ENCODE measurements around the gene PDILT. TPM values are rescaled to one million over a fixed set of nuclear protein-coding genes. Genes with fewer than 3 reads are reported as not detected.
A peak's percentile ranks its signal among the peaks of the same experiment; 100 is the strongest.
"Not testable (repeated sequence)": the region's sequence is repeated elsewhere in the genome, so short reads cannot be mapped to it uniquely, and the experiment has no call there.

The PDILT gene
- not detected for total RNA-seq

- Histone ChIP-seq H3K4me3 (no peak within 1 kb of the TSS), H3K27me3 (no peaks in the 10 kb centered on the region), H3K4me1 (peaks cover 4% of the 10 kb centered on the region), H3K27ac (no peak within 1 kb of the TSS), H3K9me3 (no peaks in the 10 kb centered on the region), H3K36me3 (no peaks in the 10 kb centered on the region)
- intact Hi-C loops (cut with DNase I) = no loop called here
- TF ChIP-seq POLR2AphosphoS5 (IDR thresholded peaks at IDR 0.05; ENCODE audit: insufficient read depth in 1 of 2, low read depth in 1 of 2) = no peak
- no peak for TF ChIP-seq CTCF (IDR thresholded peaks at IDR 0.05)
- TF ChIP-seq POLR2A (IDR thresholded peaks at IDR 0.05) = no peak
- DNase-seq (ENCODE audit: extremely low spot score in 2 of 2) = no peak
These were observed at the start of gene PDILT for GRCh38 chr16:20404637-20405036. Gene PDILT, minus strand, starts transcription at chr16:20404737. Its CDS starts 5,437 bp downstream, at chr16:20399300.

GRCh38 chr16:20453633-20454032 is 49.1 kb upstream of the PDILT start:
- H3K4me3 ChIP-seq; H3K36me3 ChIP-seq; H3K9me3 ChIP-seq; DNase-seq (ENCODE audit: extremely low spot score in 2 of 2); H3K27me3 ChIP-seq; H3K27ac ChIP-seq; intact Hi-C loops (cut with DNase I); H3K4me1 ChIP-seq: not testable (repeated sequence)

GRCh38 chr16:20451364-20451763 is 46.8 kb upstream of the PDILT start, which contains the start of gene ACSM2A:
Gene ACSM2A, plus strand, starts transcription at chr16:20451521. Its CDS starts 8,594 bp downstream, at chr16:20460115.
- H3K9me3 ChIP-seq; H3K36me3 ChIP-seq; H3K4me3 ChIP-seq; H3K4me1 ChIP-seq; H3K27ac ChIP-seq; intact Hi-C loops (cut with DNase I); H3K27me3 ChIP-seq; DNase-seq (ENCODE audit: extremely low spot score in 2 of 2): not testable (repeated sequence)

- H3K4me1 ChIP-seq; H3K4me3 ChIP-seq; H3K27ac ChIP-seq; H3K36me3 ChIP-seq; DNase-seq (ENCODE audit: extremely low spot score in 2 of 2); H3K27me3 ChIP-seq; H3K9me3 ChIP-seq; intact Hi-C loops (cut with DNase I): not testable (repeated sequence)
These were observed 42.3 kb upstream of the PDILT start for GRCh38 chr16:20446652-20447393.

GRCh38 chr16:20441859-20442258 is 37.3 kb upstream of the PDILT start:
- H3K27me3 ChIP-seq; intact Hi-C loops (cut with DNase I); H3K4me1 ChIP-seq; DNase-seq (ENCODE audit: extremely low spot score in 2 of 2); H3K27ac ChIP-seq; H3K4me3 ChIP-seq; H3K9me3 ChIP-seq; H3K36me3 ChIP-seq: not testable (repeated sequence)

GRCh38 chr16:20441191-20441590 is 36.7 kb upstream of the PDILT start:
- H3K27ac ChIP-seq = no peak overlapping the region
- intact Hi-C loops (cut with DNase I) = no loop called here
- TF ChIP-seq POLR2A (IDR thresholded peaks at IDR 0.05) = no peak
- no peak for TF ChIP-seq CTCF (IDR thresholded peaks at IDR 0.05)
- no peak for TF ChIP-seq POLR2AphosphoS5 (IDR thresholded peaks at IDR 0.05; ENCODE audit: insufficient read depth in 1 of 2, low read depth in 1 of 2)
- peaks cover 5% of the 10 kb centered on the region for H3K4me1 ChIP-seq
- DNase-seq (ENCODE audit: extremely low spot score in 2 of 2) = no peak
- no peaks in the 10 kb centered on the region for H3K27me3 ChIP-seq
- H3K36me3 ChIP-seq = no peaks in the 10 kb centered on the region
- H3K9me3 ChIP-seq = no peaks in the 10 kb centered on the region
- H3K4me3 ChIP-seq = no peak overlapping the region

GRCh38 chr16:20440731-20441130 is 36.2 kb upstream of the PDILT start:
- DNase-seq (ENCODE audit: extremely low spot score in 2 of 2); H3K4me3 ChIP-seq; H3K4me1 ChIP-seq; intact Hi-C loops (cut with DNase I); H3K9me3 ChIP-seq; H3K36me3 ChIP-seq; H3K27me3 ChIP-seq: not testable (repeated sequence)
- H3K27ac ChIP-seq = peak overlapping the region; percentile 61

GRCh38 chr16:20439820-20440231 is 35.3 kb upstream of the PDILT start:
- peak overlapping the region; percentile 33 for H3K27ac ChIP-seq
- H3K4me1 ChIP-seq; intact Hi-C loops (cut with DNase I); H3K9me3 ChIP-seq; H3K27me3 ChIP-seq; H3K36me3 ChIP-seq; H3K4me3 ChIP-seq; DNase-seq (ENCODE audit: extremely low spot score in 2 of 2): not testable (repeated sequence)

GRCh38 chr16:20438950-20439349 is 34.4 kb upstream of the PDILT start:
- H3K27me3 ChIP-seq; intact Hi-C loops (cut with DNase I); H3K9me3 ChIP-seq; H3K36me3 ChIP-seq; DNase-seq (ENCODE audit: extremely low spot score in 2 of 2); H3K4me3 ChIP-seq; H3K4me1 ChIP-seq: not testable (repeated sequence)
- peak overlapping the region; percentile 33 for H3K27ac ChIP-seq
